HCT116 (cell line): ENCODE data around the gene NTNG2. TPM values are rescaled to one million over a fixed set of nuclear protein-coding genes. Genes with fewer than 3 reads are reported as not detected.

Source experiments
- ATAC-seq: fragments of 200-7000 bp; cut with Tn5 transposase; 2 replicates; pipeline ENCODE4 v1.9.1; 2020; ENCODE audit warnings: mild to moderate bottlenecking, moderate library complexity
- BruUV-seq: library from RNA; stranded (reverse); fragments of 400-500 nt; replicated peaks from 2 replicates; lab custom pipeline; 2021; lab: Mats Ljungman, UMichigan
- CTCF ChIA-PET: fragments of 300-600 bp; sonication (Branson Sonifier 250); formaldehyde crosslinking; loops from one replicate; lab custom pipeline; 2021; ENCODE audit warnings: antibody characterized with exemption; lab: Charles Lee
- POLR2A ChIA-PET: fragments of 300-600, 350-600 bp; sonication (Branson Sonifier 250); formaldehyde crosslinking; loops from one replicate; lab custom pipeline; 2021; ENCODE audit warnings: antibody characterized with exemption; lab: Charles Lee
- RAD21 ChIA-PET, 2 experiments: fragments of 300-600 bp; sonication (Branson Sonifier 250); formaldehyde crosslinking; loops; one replicate each; lab custom pipeline; 2023; ENCODE audit warnings: low total read pairs in 2 of 2; ENCODE audit not compliant: uncharacterized antibody in 2 of 2, unreplicated experiment in 2 of 2, low non-redundant PET in 1 of 2; lab: Charles Lee
- DNase-seq: peaks from one replicate; pipeline ENCODE4 v3.0.0-alpha.2; 2010; ENCODE audit warnings: low read depth, low spot score
- H2AFZ ChIP-seq: fragments of 200-600 bp; shearing (Covaris generic), sonication (generic); 2 replicates; pipeline ENCODE4 v1.6.1; 2017; ENCODE audit warnings: low read depth, mixed run types, mixed read lengths, antibody characterized with exemption, low read length; ENCODE audit not compliant: poor library complexity, severe bottlenecking
- H3K27ac ChIP-seq: 2 replicates; pipeline ENCODE4 v1.5.1; 2012; ENCODE audit warnings: low read depth, low read length
- H3K27me3 ChIP-seq: fragments of 200-600 bp; sonication (generic); 2 replicates; pipeline ENCODE4 v1.6.1; 2016; ENCODE audit warnings: mixed run types, low read length, mixed read lengths; ENCODE audit not compliant: insufficient read depth
- H3K36me3 ChIP-seq, 2 experiments: fragments of 200-500 bp in 1 of 2; fragments of 200-600 bp in 1 of 2; sonication (Bioruptor generic) in 1 of 2; sonication (generic) in 1 of 2; 2 replicates each; pipeline versions ENCODE4 v1.5.1 to v1.6.1; 2014 to 2016; ENCODE audit warnings: low read length in 2 of 2, inconsistent platforms in 1 of 2, mixed read lengths in 1 of 2, mixed run types in 1 of 2; ENCODE audit not compliant: insufficient read depth in 2 of 2, control insufficient read depth in 1 of 2
- H3K4me1 ChIP-seq, 2 experiments: fragments of 200-600 bp in 1 of 2; sonication (generic) in 1 of 2; 2 replicates each; pipeline versions ENCODE4 v1.5.1 to v1.6.1; 2012 to 2017; ENCODE audit warnings: low read length in 2 of 2, inconsistent platforms in 1 of 2, mild to moderate bottlenecking in 1 of 2, mixed read lengths in 1 of 2, mixed run types in 1 of 2, moderate library complexity in 1 of 2; ENCODE audit not compliant: insufficient read depth in 2 of 2, control insufficient read depth in 1 of 2
- H3K4me2 ChIP-seq: fragments of 200-600 bp; sonication (generic); 2 replicates; pipeline ENCODE4 v1.6.1; 2017; ENCODE audit warnings: mixed run types, low read length, mixed read lengths
- H3K4me3 ChIP-seq, 2 experiments: fragments of 200-600 bp in 1 of 2; sonication (generic) in 1 of 2; replicated peaks in 1 of 2; 2 replicates each; pipeline ENCODE4 v1.5.1; 2011 to 2016; ENCODE audit warnings: low read length in 2 of 2, control low read depth in 1 of 2, low read depth in 1 of 2, mild to moderate bottlenecking in 1 of 2, mixed read lengths in 1 of 2, mixed run types in 1 of 2
- H3K79me2 ChIP-seq: fragments of 200-600 bp; sonication (generic); 2 replicates; pipeline ENCODE4 v1.6.1; 2017; ENCODE audit warnings: mild to moderate bottlenecking, mixed run types, low read length, moderate library complexity, mixed read lengths; ENCODE audit not compliant: insufficient read depth
- H3K9ac ChIP-seq: fragments of 200-600 bp; sonication (generic); 2 replicates; pipeline ENCODE4 v1.6.1; 2016; ENCODE audit warnings: low read length, mixed read lengths
- H3K9me2 ChIP-seq: fragments of 200-600 bp; sonication (generic), shearing (Covaris generic); 2 replicates; pipeline ENCODE4 v1.6.1; 2017; ENCODE audit warnings: mixed run types, mild to moderate bottlenecking, moderate library complexity; ENCODE audit not compliant: insufficient read depth
- H3K9me3 ChIP-seq, 2 experiments: fragments of 200-500 bp in 1 of 2; fragments of 200-600 bp in 1 of 2; sonication (Bioruptor generic) in 1 of 2; sonication (generic) in 1 of 2; 2 replicates each; pipeline ENCODE4 v1.6.1; 2014 to 2017; ENCODE audit warnings: low read length in 2 of 2, mixed read lengths in 2 of 2, inconsistent platforms in 1 of 2, low read depth in 1 of 2, mild to moderate bottlenecking in 1 of 2, mixed run types in 1 of 2, moderate library complexity in 1 of 2; ENCODE audit not compliant: control insufficient read depth in 1 of 2, insufficient read depth in 1 of 2
- H4K20me1 ChIP-seq: fragments of 200-600 bp; sonication (generic), shearing (Covaris generic); 2 replicates; pipeline ENCODE4 v1.6.1; 2017; ENCODE audit warnings: mixed run types, mild to moderate bottlenecking, moderate library complexity; ENCODE audit not compliant: insufficient read depth
- FOSL1 ChIP-seq: IDR thresholded peaks from 2 replicates; pipeline ENCODE4 v1.6.1; 2012; ENCODE audit warnings: low read depth
- POLR2A ChIP-seq: IDR thresholded peaks from 2 replicates; pipeline ENCODE4 v1.7.0; 2011; ENCODE audit warnings: borderline replicate concordance; ENCODE audit not compliant: insufficient read depth, insufficient read length; ENCODE audit errors: extremely low read depth
- RAD21 ChIP-seq: IDR thresholded peaks from 2 replicates; pipeline ENCODE4 v1.6.1; 2012; ENCODE audit warnings: low read depth, mild to moderate bottlenecking
- TCF7L2 ChIP-seq: IDR thresholded peaks from 2 replicates; pipeline ENCODE4 v1.7.0; 2011; ENCODE audit warnings: borderline replicate concordance, inconsistent platforms; ENCODE audit not compliant: insufficient read depth, insufficient read length; ENCODE audit errors: extremely low read depth
- YY1 ChIP-seq: IDR thresholded peaks from 2 replicates; pipeline ENCODE4 v1.6.1; 2011; ENCODE audit warnings: low read length, low read depth, moderate library complexity, mild to moderate bottlenecking; ENCODE audit not compliant: insufficient replicate concordance; ENCODE audit errors: extremely low read depth
- ZFX ChIP-seq: fragments of 450-650 bp; IDR thresholded peaks from 2 replicates; pipeline ENCODE4 v1.6.1; 2017
- intact Hi-C: fragments of 100-400 bp; cut with micrococcal nuclease; formaldehyde crosslinking; loops from 2 replicates; pipeline ENCODE4 v1.10.0; 2022
- total RNA-seq: library from RNA; stranded (reverse); gene quantifications from one replicate; pipeline ENCODE4 v1.2.1, GENCODE V29; 2021; ENCODE audit not compliant: unreplicated experiment
- TF ChIP-seq, protein P1 (sequence below): IDR thresholded peaks from 2 replicates; pipeline ENCODE4 v1.6.1; 2011; ENCODE audit warnings: mild to moderate bottlenecking, low read length, moderate library complexity; ENCODE audit not compliant: insufficient replicate concordance; ENCODE audit errors: extremely low read depth
- TF ChIP-seq, protein P2 (sequence below), 3 experiments: fragments of 200-600 bp in 1 of 3; sonication (generic) in 1 of 3; IDR thresholded peaks in 2 of 3; conservative IDR thresholded peaks in 1 of 3; 2 replicates each; pipeline ENCODE4 v1.5.1; 2012 to 2017; ENCODE audit warnings: low read depth in 2 of 3, low read length in 2 of 3, antibody characterized with exemption in 1 of 3, borderline replicate concordance in 1 of 3, control low read depth in 1 of 3, mild to moderate bottlenecking in 1 of 3, mixed read lengths in 1 of 3, mixed run types in 1 of 3, moderate library complexity in 1 of 3; ENCODE audit not compliant: insufficient read depth in 1 of 3

The NTNG2 gene
- total RNA-seq, 1 experiment from 2014 or later = 2.5 TPM

DNA sequence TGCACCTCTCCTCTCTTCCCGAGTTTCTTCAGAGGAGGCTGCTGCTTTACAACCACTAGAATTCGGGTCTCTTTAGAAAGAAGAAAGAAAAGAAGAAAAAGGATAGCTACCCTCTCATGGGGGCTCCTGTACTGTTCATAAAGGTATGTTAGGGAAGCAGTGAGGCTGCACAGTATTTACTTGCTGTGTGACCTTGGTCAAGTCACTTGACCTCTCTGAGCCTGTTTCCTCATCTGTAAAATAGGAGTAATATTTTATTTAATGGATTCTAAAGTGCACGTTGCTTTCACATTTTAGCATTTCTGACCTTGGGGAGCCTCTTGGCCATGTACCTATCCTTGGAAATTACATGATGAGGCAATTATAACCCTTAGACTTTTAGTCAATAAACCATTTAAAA, 104.2 kb downstream of the NTNG2 start:
- DNase-seq = no peak
- intact Hi-C loops = loop anchor here (5.0 to 10.0 kb wide), 2 partner anchors 309 to 504 kb away; no protein-coding TSS in a partner anchor
- no peak for ATAC-seq
- H3K4me3 ChIP-seq = no peak overlapping the region
- BruUV-seq = no TSS peak
- H3K9ac ChIP-seq = no peak overlapping the region
- peaks cover 7% of the 10 kb centered on the region; the same call in 1 of the 2 replicates for H3K79me2 ChIP-seq
- TF ChIP-seq, protein P1, sequence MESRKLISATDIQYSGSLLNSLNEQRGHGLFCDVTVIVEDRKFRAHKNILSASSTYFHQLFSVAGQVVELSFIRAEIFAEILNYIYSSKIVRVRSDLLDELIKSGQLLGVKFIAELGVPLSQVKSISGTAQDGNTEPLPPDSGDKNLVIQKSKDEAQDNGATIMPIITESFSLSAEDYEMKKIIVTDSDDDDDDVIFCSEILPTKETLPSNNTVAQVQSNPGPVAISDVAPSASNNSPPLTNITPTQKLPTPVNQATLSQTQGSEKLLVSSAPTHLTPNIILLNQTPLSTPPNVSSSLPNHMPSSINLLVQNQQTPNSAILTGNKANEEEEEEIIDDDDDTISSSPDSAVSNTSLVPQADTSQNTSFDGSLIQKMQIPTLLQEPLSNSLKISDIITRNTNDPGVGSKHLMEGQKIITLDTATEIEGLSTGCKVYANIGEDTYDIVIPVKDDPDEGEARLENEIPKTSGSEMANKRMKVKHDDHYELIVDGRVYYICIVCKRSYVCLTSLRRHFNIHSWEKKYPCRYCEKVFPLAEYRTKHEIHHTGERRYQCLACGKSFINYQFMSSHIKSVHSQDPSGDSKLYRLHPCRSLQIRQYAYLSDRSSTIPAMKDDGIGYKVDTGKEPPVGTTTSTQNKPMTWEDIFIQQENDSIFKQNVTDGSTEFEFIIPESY = no peak
- TF ChIP-seq FOSL1 (no peak), POLR2A (no peak), RAD21 (no peak), ZFX (no peak), TCF7L2 (no peak), YY1 (no peak)
- TF ChIP-seq, protein P2, sequence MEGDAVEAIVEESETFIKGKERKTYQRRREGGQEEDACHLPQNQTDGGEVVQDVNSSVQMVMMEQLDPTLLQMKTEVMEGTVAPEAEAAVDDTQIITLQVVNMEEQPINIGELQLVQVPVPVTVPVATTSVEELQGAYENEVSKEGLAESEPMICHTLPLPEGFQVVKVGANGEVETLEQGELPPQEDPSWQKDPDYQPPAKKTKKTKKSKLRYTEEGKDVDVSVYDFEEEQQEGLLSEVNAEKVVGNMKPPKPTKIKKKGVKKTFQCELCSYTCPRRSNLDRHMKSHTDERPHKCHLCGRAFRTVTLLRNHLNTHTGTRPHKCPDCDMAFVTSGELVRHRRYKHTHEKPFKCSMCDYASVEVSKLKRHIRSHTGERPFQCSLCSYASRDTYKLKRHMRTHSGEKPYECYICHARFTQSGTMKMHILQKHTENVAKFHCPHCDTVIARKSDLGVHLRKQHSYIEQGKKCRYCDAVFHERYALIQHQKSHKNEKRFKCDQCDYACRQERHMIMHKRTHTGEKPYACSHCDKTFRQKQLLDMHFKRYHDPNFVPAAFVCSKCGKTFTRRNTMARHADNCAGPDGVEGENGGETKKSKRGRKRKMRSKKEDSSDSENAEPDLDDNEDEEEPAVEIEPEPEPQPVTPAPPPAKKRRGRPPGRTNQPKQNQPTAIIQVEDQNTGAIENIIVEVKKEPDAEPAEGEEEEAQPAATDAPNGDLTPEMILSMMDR (IDR thresholded peaks at IDR 0.05 in 2 of 3, conservative IDR thresholded peaks at IDR 0.05 in 1 of 3; ENCODE audit: borderline replicate concordance in 1 of 3, insufficient read depth in 1 of 3, low read depth in 2 of 3, low read length in 2 of 3) = no peak
- H3K36me3 ChIP-seq = peaks cover 39 to 42% of the 10 kb centered on the region in 2 experiments
- H4K20me1 ChIP-seq = no peaks in the 10 kb centered on the region
- no peak overlapping the region for H3K27ac ChIP-seq
- no peaks in the 10 kb centered on the region for H3K9me3 ChIP-seq
- ChIA-PET CTCF (no interaction called here), POLR2A (no interaction called here), RAD21 (no interaction called here)
- no peaks in the 10 kb centered on the region for H3K27me3 ChIP-seq
- peaks cover 9 to 22% of the 10 kb centered on the region in 2 experiments; a peak in 3 of 4 replicates for H3K4me1 ChIP-seq
- no peak overlapping the region for H2AFZ ChIP-seq
- H3K9me2 ChIP-seq = no peaks in the 10 kb centered on the region
- H3K4me2 ChIP-seq = no peak overlapping the region
